LNCAP (cell line): ENCODE results near the gene AK2.

Experiments
- TF ChIP-seq, protein P1 (sequence below): fragments of 450-650 bp; IDR thresholded peaks from 2 replicates; pipeline ENCODE4 v1.5.1; 2017; ENCODE audit warnings: mild to moderate bottlenecking

AK2 gene

DNA sequence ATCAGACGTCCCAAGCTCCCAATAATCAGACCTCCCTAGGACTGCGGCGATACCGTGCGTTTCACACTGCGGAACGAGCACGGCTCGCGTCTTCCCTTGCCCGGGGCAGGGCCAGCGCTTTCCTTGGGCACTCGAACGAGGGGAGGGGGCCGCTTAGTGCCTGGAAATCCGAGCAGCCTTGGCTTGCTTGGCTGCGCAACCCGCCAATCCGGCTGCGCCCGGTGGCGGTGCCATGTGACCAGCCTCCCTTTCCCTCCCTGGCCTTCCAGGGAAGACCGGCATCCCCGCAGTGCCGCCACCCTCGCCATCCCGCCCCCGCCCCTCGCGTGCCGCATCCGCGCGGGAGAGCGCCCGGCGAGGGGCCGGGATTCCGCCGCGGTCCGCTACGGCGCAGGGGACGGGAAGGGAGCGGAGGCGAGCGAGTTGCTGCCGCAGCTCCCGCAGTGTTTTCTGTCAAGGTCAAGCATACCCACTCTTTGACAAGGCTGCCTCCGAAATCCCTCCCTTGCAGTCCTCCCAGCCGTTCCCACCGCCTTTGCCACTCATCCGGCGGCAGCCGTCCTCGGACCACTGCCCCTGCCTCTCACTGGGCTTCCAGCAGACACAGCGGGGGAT, 63.8 kb downstream of the AK2 start:
- TF ChIP-seq, protein P1, sequence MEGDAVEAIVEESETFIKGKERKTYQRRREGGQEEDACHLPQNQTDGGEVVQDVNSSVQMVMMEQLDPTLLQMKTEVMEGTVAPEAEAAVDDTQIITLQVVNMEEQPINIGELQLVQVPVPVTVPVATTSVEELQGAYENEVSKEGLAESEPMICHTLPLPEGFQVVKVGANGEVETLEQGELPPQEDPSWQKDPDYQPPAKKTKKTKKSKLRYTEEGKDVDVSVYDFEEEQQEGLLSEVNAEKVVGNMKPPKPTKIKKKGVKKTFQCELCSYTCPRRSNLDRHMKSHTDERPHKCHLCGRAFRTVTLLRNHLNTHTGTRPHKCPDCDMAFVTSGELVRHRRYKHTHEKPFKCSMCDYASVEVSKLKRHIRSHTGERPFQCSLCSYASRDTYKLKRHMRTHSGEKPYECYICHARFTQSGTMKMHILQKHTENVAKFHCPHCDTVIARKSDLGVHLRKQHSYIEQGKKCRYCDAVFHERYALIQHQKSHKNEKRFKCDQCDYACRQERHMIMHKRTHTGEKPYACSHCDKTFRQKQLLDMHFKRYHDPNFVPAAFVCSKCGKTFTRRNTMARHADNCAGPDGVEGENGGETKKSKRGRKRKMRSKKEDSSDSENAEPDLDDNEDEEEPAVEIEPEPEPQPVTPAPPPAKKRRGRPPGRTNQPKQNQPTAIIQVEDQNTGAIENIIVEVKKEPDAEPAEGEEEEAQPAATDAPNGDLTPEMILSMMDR, result no peak

DNA sequence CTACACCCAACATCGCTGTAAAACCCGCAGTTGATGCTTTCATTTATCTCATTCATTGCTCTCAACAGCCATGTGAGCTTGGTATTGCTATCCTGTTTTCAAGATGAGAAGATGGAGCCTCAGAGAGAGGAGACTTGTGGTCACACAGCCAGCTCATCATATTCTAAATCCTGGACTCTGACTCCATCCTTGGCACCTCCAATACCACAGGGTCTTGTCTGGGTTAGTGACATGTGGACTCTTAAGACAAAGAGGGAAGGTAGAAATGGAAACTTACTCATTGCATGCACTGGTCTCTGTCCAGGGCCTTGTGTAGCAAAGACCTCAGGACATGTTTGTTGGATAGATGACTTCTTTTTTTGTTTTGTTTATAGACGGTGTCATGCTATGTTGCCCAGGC, 65.1 kb downstream of the AK2 start:
- TF ChIP-seq, protein P1, result no peak

DNA sequence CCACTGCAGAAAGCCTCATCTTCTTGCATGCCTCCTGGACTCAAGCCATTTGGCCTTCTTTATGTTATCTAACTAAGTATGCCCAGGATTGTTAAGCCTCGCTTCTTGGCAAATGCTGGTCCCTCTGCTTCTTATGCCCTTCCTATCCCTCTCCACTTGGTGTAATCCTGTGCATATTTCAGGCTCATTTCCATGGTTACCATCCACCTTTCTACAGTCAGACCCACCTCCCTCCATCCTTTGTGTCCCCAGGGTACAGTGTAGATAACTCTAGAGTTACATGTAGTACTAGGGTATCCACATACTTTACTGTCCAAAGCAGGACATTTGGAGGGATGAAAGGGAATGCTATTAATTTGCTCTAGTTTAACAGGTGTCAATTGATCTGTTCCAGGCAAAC, 65.5 kb downstream of the AK2 start:
- TF ChIP-seq, protein P1, result no peak

DNA sequence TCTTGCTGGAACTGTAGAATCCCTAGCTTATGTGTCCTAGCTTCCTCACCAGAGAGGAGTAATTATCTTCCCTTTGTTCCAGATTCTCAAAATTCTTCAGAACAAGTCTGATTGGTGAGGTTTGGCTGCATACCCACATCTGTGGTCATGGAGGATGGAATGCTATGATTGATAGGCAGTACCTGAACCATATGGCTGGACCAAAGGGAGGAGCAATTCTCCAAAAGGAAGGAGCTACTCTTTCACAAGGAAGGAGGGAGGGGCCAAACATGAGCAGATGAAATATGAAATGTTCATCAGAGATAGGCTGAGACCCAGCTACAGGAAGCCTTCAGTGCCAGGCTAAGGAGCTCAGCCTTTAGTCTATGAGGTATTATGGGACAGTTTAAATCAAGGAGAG, 67.1 kb downstream of the AK2 start:
- TF ChIP-seq, protein P1, result no peak

DNA sequence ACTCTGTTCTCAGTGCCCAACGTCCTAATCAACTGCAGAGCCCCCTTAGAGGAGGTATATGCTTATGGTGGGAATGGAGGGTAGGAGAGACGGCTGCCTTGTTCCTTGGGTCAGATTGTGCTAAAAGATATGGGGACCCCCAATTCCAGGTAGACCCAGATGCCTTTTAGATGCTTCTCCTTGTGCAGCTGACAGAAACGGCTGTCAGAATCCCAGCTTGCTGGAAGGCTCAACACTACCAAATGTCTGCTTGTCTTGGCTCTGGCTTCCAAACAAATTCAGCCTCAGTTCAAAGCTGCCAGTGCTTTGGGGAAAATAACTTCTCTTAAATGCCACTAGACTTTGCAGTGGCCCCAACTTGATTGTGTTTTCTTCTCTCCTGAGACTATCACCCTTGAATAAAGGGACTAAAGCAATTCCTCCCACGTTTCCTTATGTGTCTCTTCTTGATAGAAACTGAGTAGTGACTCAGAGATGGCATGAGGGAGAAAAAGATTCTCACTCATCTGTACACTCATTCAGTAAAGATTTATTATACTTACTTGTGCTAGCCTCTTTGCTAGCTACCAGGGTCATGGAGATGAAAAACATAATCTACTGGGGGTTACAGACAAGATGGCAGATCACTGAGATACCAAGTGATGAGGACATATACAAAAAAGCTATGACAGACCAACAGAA, 68.7 kb downstream of the AK2 start:
- TF ChIP-seq, protein P1, result no peak

DNA sequence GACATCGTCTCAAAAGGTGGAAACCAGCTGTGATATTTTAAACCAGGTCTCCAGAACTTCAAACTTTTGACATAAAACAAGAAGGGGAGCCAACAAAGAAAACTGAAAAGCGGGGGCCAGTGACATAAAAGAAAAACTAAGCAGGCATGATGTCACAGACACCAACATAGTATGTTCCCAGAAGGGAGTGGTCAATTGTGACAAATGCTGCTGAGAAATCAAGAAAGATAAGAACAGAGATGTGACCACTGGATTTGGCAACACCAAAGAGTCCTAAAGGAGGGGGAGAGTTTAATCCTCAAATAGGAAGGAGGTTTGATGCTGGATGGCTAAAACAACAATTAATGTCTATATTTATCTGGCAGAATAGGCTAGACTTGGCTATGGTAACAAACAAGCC, 69.8 kb downstream of the AK2 start:
- TF ChIP-seq, protein P1, result no peak

DNA sequence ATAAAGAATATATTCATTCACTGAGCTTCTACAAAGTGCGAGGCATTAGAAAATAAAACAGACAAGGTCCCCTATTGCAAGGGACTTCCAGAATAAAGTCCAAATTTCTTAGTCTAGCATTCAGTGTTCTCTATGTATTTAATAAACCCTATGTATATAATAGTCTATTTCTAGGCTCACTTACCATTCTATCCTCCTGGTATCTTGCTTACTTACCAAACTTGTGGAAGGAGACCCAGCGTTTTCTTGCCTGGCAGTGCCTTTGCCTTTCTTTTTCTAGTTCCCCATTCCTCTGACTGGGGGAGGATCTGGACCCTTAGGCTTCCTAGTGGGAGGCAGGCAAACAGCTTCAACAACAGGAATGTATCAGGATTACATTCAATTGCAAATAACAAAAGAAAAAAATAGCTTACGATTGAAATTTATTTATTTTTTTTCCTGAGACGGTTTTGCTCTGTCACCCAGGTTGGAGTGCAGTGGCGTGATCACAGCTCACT, 71.4 kb downstream of the AK2 start:
- TF ChIP-seq, protein P1, result no peak
